Kidney (tissue), 14 donors: ENCODE results near the gene SAMD13. TPM values are rescaled to one million over a fixed set of nuclear protein-coding genes. Genes with fewer than 3 reads are reported as not detected.

ENCODE experiments used
- DNase-seq, 5 donors: peaks; one replicate each; pipeline ENCODE4 v3.0.0-alpha.2; 2013 to 2020
- FAIRE-seq: peaks from 2 replicates; lab custom pipeline; 2012; peaks lifted over from hg19 to GRCh38; lab: Jason Lieb, UNC
- H3K27ac ChIP-seq, 2 donors: one replicate each; pipeline ENCODE4 v1.7.0; 2013; ENCODE audit warnings: low read depth in 2 of 2, low read length in 2 of 2, inconsistent platforms in 1 of 2
- H3K27me3 ChIP-seq: one replicate; pipeline ENCODE4 v1.7.1; 2013; ENCODE audit warnings: low read length, inconsistent platforms; ENCODE audit not compliant: control insufficient read depth, insufficient read depth
- H3K36me3 ChIP-seq, 3 donors: one replicate each; pipeline versions ENCODE4 v1.7.0 to v1.7.1; 2013; ENCODE audit warnings: low read length in 3 of 3, control low read depth in 1 of 3, inconsistent platforms in 1 of 3; ENCODE audit not compliant: insufficient read depth in 3 of 3, control insufficient read depth in 2 of 3
- H3K4me1 ChIP-seq, 3 donors: one replicate each; pipeline versions ENCODE4 v1.7.0 to v1.7.1; 2013; ENCODE audit warnings: low read length in 3 of 3, inconsistent platforms in 1 of 3, low read depth in 1 of 3; ENCODE audit not compliant: control insufficient read depth in 2 of 3, insufficient read depth in 2 of 3
- H3K4me3 ChIP-seq, 3 donors: one replicate each; pipeline versions ENCODE4 v1.7.0 to v1.8.1; 2013; ENCODE audit warnings: low read length in 3 of 3, control low read depth in 1 of 3, inconsistent platforms in 1 of 3
- H3K9ac ChIP-seq, 3 donors: one replicate each; pipeline versions ENCODE4 v1.7.0 to v1.7.1; 2013; ENCODE audit warnings: low read length in 3 of 3, control low read depth in 1 of 3, inconsistent platforms in 1 of 3
- H3K9me3 ChIP-seq, 3 donors: one replicate each; pipeline versions ENCODE4 v1.7.0 to v1.7.1; 2013; ENCODE audit warnings: low read length in 3 of 3, control low read depth in 1 of 3, inconsistent platforms in 1 of 3; ENCODE audit not compliant: control insufficient read depth in 2 of 3, insufficient read depth in 1 of 3
- CTCF ChIP-seq: IDR thresholded peaks from 3 replicates; pipeline ENCODE4 v1.5.1; 2012; ENCODE audit warnings: mild to moderate bottlenecking, moderate library complexity, borderline replicate concordance; ENCODE audit not compliant: insufficient read depth; ENCODE audit errors: extremely low read depth
- intact Hi-C: fragments of 100-400 bp; cut with DNase I; formaldehyde crosslinking; loops from one replicate; pipeline ENCODE4 v1.11.1; 2022
- polyA plus RNA-seq: library from polyadenylated mRNA; stranded (reverse); fragments of 350-450 nt; fragmentation: Illumina TruSeq; extraction: RNeasy Lipid Tissue Mini Kit (QIAGEN cat#74804); gene quantifications from one replicate; pipeline ENCODE4 v1.2.3, GENCODE V29; 2014; ENCODE audit warnings: low read depth, low replicate concordance; ENCODE audit not compliant: insufficient read depth
- total RNA-seq: library from RNA; stranded (reverse); fragmentation: NEBNext Ultra II Directional; extraction: Animal tissue kit (Norgen Biotek cat#: 25700); gene quantifications from one replicate; pipeline ENCODE4 v1.2.1, GENCODE V29; 2021
- donor health status: control.
- donor health status: control.
- donor health status: control.
- donor health status: control.
- donor health status: control.
- donor health status: DM: yes; HTN: yes; CAD: no.
- donor health status: Normal renal cell carcinoma (clear cell type).

The SAMD13 gene
- total and polyA plus RNA-seq, 2 donors from 2014 or later: 2.9 to 4.5 TPM

- peaks cover 0 to 3% (median 0%) of the 10 kb centered on the region in 3 donors for H3K4me1 ChIP-seq
- no peaks in the 10 kb centered on the region for H3K27me3 ChIP-seq
- intact Hi-C loops: no loop called here
- no peak overlapping the region for H3K27ac ChIP-seq
- no peak for TF ChIP-seq CTCF
- no peaks in the 10 kb centered on the region for H3K36me3 ChIP-seq
- H3K4me3 ChIP-seq: no peak overlapping the region
- no peaks in the 10 kb centered on the region for H3K9me3 ChIP-seq
- FAIRE-seq: no peak
- DNase-seq: no peak
- H3K9ac ChIP-seq: no peak overlapping the region
Measured at GRCh38 chr1:84265867-84266266, 35.6 kb upstream of the SAMD13 start.

- Histone ChIP-seq H3K27ac (no peak overlapping the region), H3K27me3 (no peaks in the 10 kb centered on the region), H3K36me3 (no peaks in the 10 kb centered on the region), H3K9me3 (no peaks in the 10 kb centered on the region), H3K9ac (no peak overlapping the region), H3K4me1 (peaks cover 0 to 6% (median 2%) of the 10 kb centered on the region in 3 donors), H3K4me3 (no peak overlapping the region)
- DNase-seq: no peak
- intact Hi-C loops: no loop called here
- FAIRE-seq: no peak
- TF ChIP-seq CTCF: no peak
Measured at GRCh38 chr1:84266748-84267147, 34.8 kb upstream of the SAMD13 start.

GRCh38 chr1:84267476-84267875 lies 34.0 kb upstream of the SAMD13 start:
- H3K9me3 ChIP-seq: no peaks in the 10 kb centered on the region
- no peak overlapping the region for H3K9ac ChIP-seq
- intact Hi-C loops: no loop called here
- FAIRE-seq: no peak
- H3K4me3 ChIP-seq: no peak overlapping the region
- no peaks in the 10 kb centered on the region for H3K36me3 ChIP-seq
- no peak overlapping the region for H3K27ac ChIP-seq
- no peak for TF ChIP-seq CTCF
- peaks cover 0 to 6% (median 4%) of the 10 kb centered on the region in 3 donors for H3K4me1 ChIP-seq
- DNase-seq: no peak
- H3K27me3 ChIP-seq: no peaks in the 10 kb centered on the region

GRCh38 chr1:84268346-84268745 lies 33.2 kb upstream of the SAMD13 start:
- H3K27me3 ChIP-seq: no peaks in the 10 kb centered on the region
- no peak overlapping the region for H3K27ac ChIP-seq
- FAIRE-seq (peak; percentile 25), DNase-seq (no peak)
- no peak overlapping the region for H3K9ac ChIP-seq
- intact Hi-C loops: no loop called here
- peaks cover 0 to 6% (median 4%) of the 10 kb centered on the region in 3 donors for H3K4me1 ChIP-seq
- no peaks in the 10 kb centered on the region for H3K36me3 ChIP-seq
- no peak for TF ChIP-seq CTCF
- H3K4me3 ChIP-seq: no peak overlapping the region
- H3K9me3 ChIP-seq: no peaks in the 10 kb centered on the region
